ENCODE data around the gene KIAA0513. TPM values are rescaled to one million over a fixed set of nuclear protein-coding genes. Genes with fewer than 3 reads are reported as not detected.

KIAA0513 gene
- total and polyA plus RNA-seq, 2 donors (not counting 1 experiment from before 2014, with no cell fraction given) = 1.1 to 2.1 TPM

- no peak overlapping the region for H3K4me2 ChIP-seq (replicated peaks; ENCODE audit: low read depth, low read length, poor library complexity, severe bottlenecking)
- no peaks in the 10 kb centered on the region for H3K79me2 ChIP-seq (ENCODE audit: control insufficient read depth, insufficient read depth, low read length)
- Mint-ChIP-seq H3K4me3 (no peak overlapping the region), H3K9me3 (ENCODE audit: insufficient read depth) (no peaks in the 10 kb centered on the region), H3K27ac (no peak overlapping the region), H3K4me1 (peaks cover 28% of the 10 kb centered on the region), H3K27me3 (peaks cover 24% of the 10 kb centered on the region)
- H2AFZ ChIP-seq (ENCODE audit: insufficient read depth, low read depth, low read length, poor library complexity, severe bottlenecking) = no peak overlapping the region
- TF ChIP-seq EZH2 (IDR thresholded peaks at IDR 0.05; ENCODE audit: borderline replicate concordance, insufficient read depth, low read depth, low read length, poor library complexity, severe bottlenecking) (no peak), CTCF (IDR thresholded peaks at IDR 0.05) (no peak)
- no peaks in the 10 kb centered on the region for H4K20me1 ChIP-seq (ENCODE audit: control insufficient read depth, insufficient read depth, low read length, poor library complexity, severe bottlenecking)
- no peak for ATAC-seq (ENCODE audit: low read depth)
- DNase-seq = no peak
- POLR2A ChIA-PET = no interaction called here
- intact Hi-C loops (cut with micrococcal nuclease) = no loop called here
- no peak overlapping the region for H3K27ac ChIP-seq (ENCODE audit: low read length in 2 of 2)
- no peak overlapping the region for H3K4me3 ChIP-seq (ENCODE audit: control extremely low read depth in 1 of 5, extremely low read depth in 1 of 5, insufficient read depth in 1 of 5, low read depth in 2 of 5, low read length in 4 of 5)
- H3K9me3 ChIP-seq (ENCODE audit: control extremely low read depth in 1 of 3, control insufficient read depth in 2 of 3, insufficient read depth in 1 of 3, low read length in 2 of 3) = no peaks in the 10 kb centered on the region
- H3K4me1 ChIP-seq (ENCODE audit: control insufficient read depth in 2 of 2, insufficient read depth in 2 of 2, low read length in 2 of 2) = peaks cover 25 to 30% of the 10 kb centered on the region in 2 donors
- CTCF ChIA-PET = interaction anchor here (0.7 to 1.0 kb wide), 2 partner anchors 25 to 91 kb away, joined by 3 to 4 read pairs; no protein-coding TSS in a partner anchor
- H3K36me3 ChIP-seq (replicated peaks in 1 of 2; ENCODE audit: control extremely low read depth in 1 of 2, control insufficient read depth in 1 of 2, extremely low read depth in 1 of 2, insufficient read depth in 2 of 2, low read length in 1 of 2) = no peaks in the 10 kb centered on the region
- H3K9ac ChIP-seq (ENCODE audit: low read length) = no peak overlapping the region
- H3K27me3 ChIP-seq (replicated peaks in 1 of 4; ENCODE audit: control extremely low read depth in 1 of 4, control insufficient read depth in 3 of 4, insufficient read depth in 4 of 4, low read length in 3 of 4) = peaks cover 0 to 2% (median 0%) of the 10 kb centered on the region in 4 experiments
- WGBS (ENCODE audit: insufficient coverage) = 8% methylated on average over 7 of the region's 8 CpGs
Measured at GRCh38 chr16:85061566-85061965, 34.0 kb downstream of the KIAA0513 start.

DNA sequence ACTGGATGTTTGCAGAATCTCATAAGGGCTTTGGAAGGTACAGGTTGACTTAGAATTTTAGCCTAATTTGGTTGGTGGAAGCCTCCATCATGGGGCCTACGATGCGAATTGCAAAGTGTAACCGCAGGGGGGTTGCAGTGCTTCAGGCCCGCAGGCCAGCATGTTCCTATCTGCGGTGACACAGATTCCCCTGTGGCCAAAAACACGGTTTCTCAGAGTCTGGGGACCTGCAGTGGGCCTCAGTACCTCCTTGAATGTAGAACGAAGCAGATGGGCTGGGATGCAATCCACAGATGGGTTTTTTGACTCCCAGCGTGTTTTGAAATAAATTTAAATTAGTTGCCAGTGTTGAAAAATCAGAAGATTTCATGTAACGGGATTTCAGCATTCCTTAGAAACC, 34.7 kb downstream of the KIAA0513 start:
- intact Hi-C loops (cut with micrococcal nuclease) = no loop called here
- no peak overlapping the region for H2AFZ ChIP-seq (ENCODE audit: insufficient read depth, low read depth, low read length, poor library complexity, severe bottlenecking)
- no peaks in the 10 kb centered on the region for H3K9me3 Mint-ChIP-seq (ENCODE audit: insufficient read depth)
- ATAC-seq (ENCODE audit: low read depth) (no peak), DNase-seq (no peak)
- H3K9me3 ChIP-seq (ENCODE audit: control extremely low read depth in 1 of 3, control insufficient read depth in 2 of 3, insufficient read depth in 1 of 3, low read length in 2 of 3) = no peaks in the 10 kb centered on the region
- H3K4me3 ChIP-seq (ENCODE audit: control extremely low read depth in 1 of 5, extremely low read depth in 1 of 5, insufficient read depth in 1 of 5, low read depth in 2 of 5, low read length in 4 of 5) = no peak overlapping the region
- POLR2A ChIA-PET = no interaction called here
- no peak overlapping the region for H3K4me3 Mint-ChIP-seq
- CTCF ChIA-PET = no interaction called here
- WGBS (ENCODE audit: insufficient coverage) = 90% methylated on average over 9 of the region's 9 CpGs
- H4K20me1 ChIP-seq (ENCODE audit: control insufficient read depth, insufficient read depth, low read length, poor library complexity, severe bottlenecking) = no peaks in the 10 kb centered on the region
- H3K4me1 Mint-ChIP-seq = peaks cover 20% of the 10 kb centered on the region
- peaks cover 21% of the 10 kb centered on the region for H3K27me3 Mint-ChIP-seq
- H3K4me1 ChIP-seq (ENCODE audit: control insufficient read depth in 2 of 2, insufficient read depth in 2 of 2, low read length in 2 of 2) = peaks cover 17 to 22% of the 10 kb centered on the region in 2 donors
- H3K36me3 ChIP-seq (replicated peaks in 1 of 2; ENCODE audit: control extremely low read depth in 1 of 2, control insufficient read depth in 1 of 2, extremely low read depth in 1 of 2, insufficient read depth in 2 of 2, low read length in 1 of 2) = no peaks in the 10 kb centered on the region
- no peaks in the 10 kb centered on the region for H3K27me3 ChIP-seq (replicated peaks in 1 of 4; ENCODE audit: control extremely low read depth in 1 of 4, control insufficient read depth in 3 of 4, insufficient read depth in 4 of 4, low read length in 3 of 4)
- H3K9ac ChIP-seq (ENCODE audit: low read length) = no peak overlapping the region
- no peaks in the 10 kb centered on the region for H3K79me2 ChIP-seq (ENCODE audit: control insufficient read depth, insufficient read depth, low read length)
- H3K27ac Mint-ChIP-seq = no peak overlapping the region
- TF ChIP-seq CTCF (IDR thresholded peaks at IDR 0.05) (no peak), EZH2 (IDR thresholded peaks at IDR 0.05; ENCODE audit: borderline replicate concordance, insufficient read depth, low read depth, low read length, poor library complexity, severe bottlenecking) (no peak)
- H3K27ac ChIP-seq (ENCODE audit: low read length in 2 of 2) = no peak overlapping the region
- H3K4me2 ChIP-seq (replicated peaks; ENCODE audit: low read depth, low read length, poor library complexity, severe bottlenecking) = no peak overlapping the region
